K562 (cell line): ENCODE results near the gene ANKLE1. TPM values are rescaled to one million over a fixed set of nuclear protein-coding genes. Genes with fewer than 3 reads are reported as not detected.

Source experiments
- BCL6 ChIP-seq: fragments of 250-450 bp; sonication (Bioruptor Pico); IDR thresholded peaks from 2 replicates; pipeline ENCODE4 v1.4.0; 2020
- CHD1 ChIP-seq: fragments of 200-600 bp; sonication (generic); IDR thresholded peaks from one replicate; pipeline ENCODE4 v1.6.1; 2012; ENCODE audit warnings: mild to moderate bottlenecking, moderate library complexity, low read length, inconsistent platforms
- COPS2 ChIP-seq: fragments of 450-650 bp; conservative IDR thresholded peaks from 2 replicates; pipeline ENCODE4 v1.6.1; 2016; ENCODE audit warnings: mild to moderate bottlenecking, moderate library complexity
- CXXC5 ChIP-seq: fragments of 250-450 bp; sonication (Bioruptor Pico); IDR thresholded peaks from 2 replicates; pipeline ENCODE4 v1.8.0; 2022; ENCODE audit warnings: inconsistent platforms, mild to moderate bottlenecking, moderate library complexity
- ETS2 ChIP-seq: IDR thresholded peaks from 2 replicates; pipeline ENCODE4 v1.6.1; 2016; ENCODE audit warnings: borderline replicate concordance, missing genetic modification characterization, mild to moderate bottlenecking, moderate library complexity, missing compliant biosample characterization; ENCODE audit not compliant: poor library complexity, severe bottlenecking
- FOXA3 ChIP-seq, 2 experiments: fragments of 450-650 bp in 1 of 2; sonication (generic) in 1 of 2; formaldehyde crosslinking; IDR thresholded peaks in 1 of 2; conservative IDR thresholded peaks in 1 of 2; 2 replicates each; pipeline versions ENCODE4 v1.4.0 to v1.8.0; 2020 to 2022; ENCODE audit warnings: mild to moderate bottlenecking in 2 of 2, missing genetic modification reagents in 1 of 2
- HDGF ChIP-seq: fragments of 450-650 bp; IDR thresholded peaks from 2 replicates; pipeline ENCODE4 v1.6.1; 2016
- HLTF ChIP-seq: fragments of 450-650 bp; IDR thresholded peaks from 2 replicates; pipeline ENCODE4 v1.6.1; 2016
- JUND ChIP-seq, 2 experiments: IDR thresholded peaks; 2 replicates in 1 of 2; 3 replicates in 1 of 2; pipeline ENCODE4 v1.6.1; 2011; ENCODE audit warnings: borderline replicate concordance in 2 of 2, low read depth in 2 of 2, low read length in 2 of 2, improper control_type of control experiment in 1 of 2, missing biosample characterization in 1 of 2, missing genetic modification characterization in 1 of 2, missing genetic modification reagents in 1 of 2
- MECOM ChIP-seq: fragments of 250-450 bp; sonication (Bioruptor Pico); IDR thresholded peaks from 2 replicates; pipeline ENCODE4 v1.8.0; 2022; ENCODE audit warnings: inconsistent platforms
- MEF2D ChIP-seq: conservative IDR thresholded peaks from 2 replicates; pipeline ENCODE4 v1.6.1; 2016; ENCODE audit warnings: low read depth, missing genetic modification characterization, missing compliant biosample characterization
- MYC ChIP-seq, 2 experiments: fragments of 250-450 bp in 1 of 2; sonication (Bioruptor Pico) in 1 of 2; IDR thresholded peaks; 2 replicates each; pipeline versions ENCODE4 v1.5.1 to v1.6.1; 2012 to 2021; ENCODE audit warnings: low read depth in 2 of 2, borderline replicate concordance in 1 of 2, improper control_type of control experiment in 1 of 2, low read length in 1 of 2, mild to moderate bottlenecking in 1 of 2, moderate library complexity in 1 of 2
- NR2C2 ChIP-seq, 2 experiments: fragments of 200-800 bp in 1 of 2; sonication (Bioruptor generic) in 1 of 2; sonication (generic) in 1 of 2; formaldehyde crosslinking in 1 of 2; IDR thresholded peaks; 2 replicates each; pipeline versions ENCODE4 v1.6.1 to v1.8.0; 2016 to 2022; ENCODE audit warnings: mild to moderate bottlenecking in 1 of 2, missing compliant biosample characterization in 1 of 2, missing genetic modification characterization in 1 of 2, missing genetic modification reagents in 1 of 2
- PHF8 ChIP-seq: fragments of 200-600 bp; sonication (generic); IDR thresholded peaks from 2 replicates; pipeline ENCODE4 v1.6.1; 2012; ENCODE audit warnings: mixed run types, mild to moderate bottlenecking, inconsistent platforms, low read length, moderate library complexity, borderline replicate concordance
- PTRF ChIP-seq: fragments of 450-650 bp; IDR thresholded peaks from 2 replicates; pipeline ENCODE4 v1.6.1; 2016; ENCODE audit warnings: mild to moderate bottlenecking, missing genetic modification characterization, missing compliant biosample characterization
- RBFOX2 ChIP-seq: fragments of 200-400 bp; formaldehyde crosslinking; IDR thresholded peaks from 2 replicates; pipeline ENCODE4 v1.6.1; 2017; ENCODE audit warnings: low read depth, mild to moderate bottlenecking, low read length, moderate library complexity
- SAFB2 ChIP-seq: fragments of 200-400 bp; formaldehyde crosslinking; IDR thresholded peaks from 2 replicates; pipeline ENCODE4 v1.6.1; 2018; ENCODE audit warnings: borderline replicate concordance, low read length, low read depth, moderate library complexity; ENCODE audit not compliant: severe bottlenecking
- SP1 ChIP-seq: sonication (generic); formaldehyde crosslinking; IDR thresholded peaks from 2 replicates; pipeline ENCODE4 v1.8.1; 2022; ENCODE audit warnings: mild to moderate bottlenecking, missing genetic modification reagents
- SP2 ChIP-seq: IDR thresholded peaks from 2 replicates; pipeline ENCODE4 v1.6.1; 2011; ENCODE audit warnings: mild to moderate bottlenecking, low read depth, low read length, moderate library complexity; ENCODE audit not compliant: poor library complexity, severe bottlenecking; ENCODE audit errors: extremely low read depth
- SUPT5H ChIP-seq: fragments of 450-650 bp; IDR thresholded peaks from 2 replicates; pipeline ENCODE4 v1.6.1; 2016
- TEAD1 ChIP-seq, 2 experiments: fragments of 450-650 bp in 1 of 2; sonication (generic) in 1 of 2; formaldehyde crosslinking; IDR thresholded peaks; 2 replicates each; pipeline versions ENCODE4 v1.4.0 to v1.8.0; 2020 to 2022; ENCODE audit warnings: mild to moderate bottlenecking in 2 of 2, missing genetic modification reagents in 1 of 2
- ZKSCAN8 ChIP-seq: fragments of 200-800 bp; sonication (Bioruptor generic); IDR thresholded peaks from 2 replicates; pipeline ENCODE4 v1.6.1; 2016; ENCODE audit warnings: missing genetic modification characterization, missing compliant biosample characterization
- ZNF239 ChIP-seq: fragments of 250-450 bp; sonication (Bioruptor Pico); IDR thresholded peaks from 2 replicates; pipeline ENCODE4 v1.4.0; 2020; ENCODE audit warnings: mild to moderate bottlenecking
- ZNF583 ChIP-seq: fragments of 250-450 bp; sonication (Bioruptor Pico); IDR thresholded peaks from 2 replicates; pipeline ENCODE4 v1.4.0; 2020
- ZNF76 ChIP-seq: fragments of 250-450 bp; sonication (Bioruptor Pico); IDR thresholded peaks from 2 replicates; pipeline ENCODE4 v1.4.0; 2020; ENCODE audit warnings: mild to moderate bottlenecking, moderate library complexity, borderline replicate concordance
- ZNF766 ChIP-seq: fragments of 200-800 bp; sonication (Bioruptor generic); conservative IDR thresholded peaks from 2 replicates; pipeline ENCODE4 v1.6.1; 2016; ENCODE audit warnings: missing genetic modification characterization, missing compliant biosample characterization
- polyA plus RNA-seq, 8 experiments: library from polyadenylated mRNA; depleted of rRNA in 4 of 8; stranded (reverse) in 5 of 8; unstranded in 3 of 8; fragments of >200 nt; fragmentation: Nextera tagmentation in 2 of 8; fragmentation: Illumina TruSeq in 1 of 8; extraction: Ambion mirVana in 2 of 8; extraction: Trizol in 1 of 8; gene quantifications; 2 replicates each; pipeline versions ENCODE4 v1.2.1 to v1.2.3, GENCODE V29; 2011 to 2014; ENCODE audit warnings: inconsistent platforms in 1 of 8, missing spikeins in 1 of 8
- total RNA-seq, 7 experiments: library from RNA; depleted of rRNA in 6 of 7; stranded (reverse); fragments of >200 nt in 6 of 7; fragmentation: Illumina TruSeq in 2 of 7; extraction: Trizol in 2 of 7; gene quantifications; 2 replicates each; pipeline versions ENCODE4 v1.2.1 to v1.2.3, GENCODE V29; 2011 to 2021; ENCODE audit warnings: low replicate concordance in 1 of 7
- TF ChIP-seq, protein P1 (sequence below): conservative IDR thresholded peaks from 2 replicates; pipeline ENCODE4 v1.6.1; 2011; ENCODE audit warnings: low read depth, mild to moderate bottlenecking, low read length; ENCODE audit not compliant: control insufficient read depth

Gene ANKLE1
- total and polyA plus RNA-seq, 9 of the 15 experiments (the other 6 are each of a cell fraction or from before 2014, with no cell fraction given), result 0.63 to 9.2 (median 2.9) TPM

DNA sequence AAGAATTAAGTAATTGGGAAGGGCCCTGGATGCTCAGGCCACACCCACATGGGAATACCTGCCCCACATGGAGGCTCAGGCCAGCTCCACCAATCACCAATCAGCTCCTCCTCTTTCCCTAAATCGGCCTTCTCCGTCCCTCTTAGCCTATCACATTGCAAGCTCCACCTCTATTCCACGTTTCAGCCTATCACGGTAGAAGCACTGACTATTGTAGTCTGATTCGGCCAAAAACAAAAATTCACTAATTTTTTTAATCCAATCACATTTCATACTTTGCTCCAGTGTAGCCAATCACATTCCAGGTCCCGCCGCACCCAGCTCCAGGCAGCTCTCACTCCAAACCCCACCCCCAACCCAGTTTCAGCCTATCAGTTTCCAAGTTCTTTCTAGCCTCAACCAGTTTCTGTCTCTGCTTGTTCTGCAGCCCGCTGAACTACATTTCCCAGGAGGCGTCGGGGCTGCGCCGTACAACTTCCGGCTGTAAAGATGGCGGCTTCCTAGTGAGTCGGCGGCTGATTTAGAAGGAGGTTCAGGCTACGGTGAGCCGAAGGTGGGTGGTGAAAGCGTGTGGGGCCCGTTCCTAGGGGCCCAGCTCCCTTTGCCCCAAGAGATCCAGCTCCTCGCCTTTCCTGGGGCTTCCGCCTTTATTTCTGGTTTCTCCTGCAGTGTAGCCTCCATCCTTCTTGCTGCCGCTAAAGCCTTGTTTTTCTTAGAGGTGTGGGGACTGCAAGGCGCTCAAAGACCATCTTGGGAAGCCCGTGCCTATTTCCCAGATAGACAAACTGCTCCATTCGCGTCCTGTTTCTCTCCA is 14.5 kb upstream of the ANKLE1 start, which contains the start of gene BABAM1 (continued):
- TF ChIP-seq SP1 (CRISPR knock-in tag) (peak; percentile 69), TEAD1 (CRISPR knock-in tag; IDR thresholded peaks at IDR 0.05) (peak in 1 of 2 experiments; percentile 59; a peak in 1 of 4 replicates), CHD1 (peak; percentile 37), ZNF76 (CRISPR knock-in tag) (0 out of 2 replicates have a peak, but pooled peaks have one; percentile 48), ZKSCAN8 (CRISPR knock-in tag) (peak; percentile 96), FOXA3 (CRISPR knock-in tag; conservative IDR thresholded peaks at IDR 0.05 in 1 of 2, IDR thresholded peaks at IDR 0.05 in 1 of 2) (no peak), MEF2D (tag) (no peak), SP2 (peak; percentile 32), MECOM (CRISPR knock-in tag) (0 out of 2 replicates have a peak, but pooled peaks have one; percentile 55), PHF8 (peak; percentile 85), COPS2 (no peak), HDGF (peak; percentile 79; the same call in 1 of the 2 replicates), CXXC5 (CRISPR knock-in tag) (peak; percentile 70), NR2C2 (CRISPR knock-in tag; IDR thresholded peaks at IDR 0.05) (0 out of 2 replicates have a peak, but pooled peaks have one; percentile 35), NR2C2 (tag; IDR thresholded peaks at IDR 0.05) (peak; percentile 85), BCL6 (0 out of 2 replicates have a peak, but pooled peaks have one; percentile 11), HLTF (no peak), ZNF766 (CRISPR knock-in tag) (peak; percentile 97), SAFB2 (no peak), SUPT5H (peak; percentile 85), ZNF583 (CRISPR knock-in tag) (no peak), ETS2 (tag) (no peak), ZNF239 (CRISPR knock-in tag) (no peak), PTRF (tag) (0 out of 2 replicates have a peak, but pooled peaks have one; percentile 55), RBFOX2 (peak; percentile 69), JUND (IDR thresholded peaks at IDR 0.05; ENCODE audit: borderline replicate concordance, low read depth, low read length) (peak; percentile 27), JUND (tag; IDR thresholded peaks at IDR 0.05; ENCODE audit: borderline replicate concordance, low read depth, low read length) (no peak; the same call in 2 of the 3 replicates), MYC (IDR thresholded peaks at IDR 0.05; ENCODE audit: low read depth, low read length) (0 out of 2 replicates have a peak, but pooled peaks have one; percentile 10), MYC (CRISPR knock-in tag; IDR thresholded peaks at IDR 0.05; ENCODE audit: borderline replicate concordance, low read depth) (no peak)
- TF ChIP-seq, protein P1, sequence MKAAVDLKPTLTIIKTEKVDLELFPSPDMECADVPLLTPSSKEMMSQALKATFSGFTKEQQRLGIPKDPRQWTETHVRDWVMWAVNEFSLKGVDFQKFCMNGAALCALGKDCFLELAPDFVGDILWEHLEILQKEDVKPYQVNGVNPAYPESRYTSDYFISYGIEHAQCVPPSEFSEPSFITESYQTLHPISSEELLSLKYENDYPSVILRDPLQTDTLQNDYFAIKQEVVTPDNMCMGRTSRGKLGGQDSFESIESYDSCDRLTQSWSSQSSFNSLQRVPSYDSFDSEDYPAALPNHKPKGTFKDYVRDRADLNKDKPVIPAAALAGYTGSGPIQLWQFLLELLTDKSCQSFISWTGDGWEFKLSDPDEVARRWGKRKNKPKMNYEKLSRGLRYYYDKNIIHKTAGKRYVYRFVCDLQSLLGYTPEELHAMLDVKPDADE, result peak; percentile 84
